HepG2 (cell line): ENCODE results near the gene SF3B6. TPM values are rescaled to one million over a fixed set of nuclear protein-coding genes. Genes with fewer than 3 reads are reported as not detected.

Experiments
- ARHGAP35 ChIP-seq: sonication (generic); formaldehyde crosslinking; IDR thresholded peaks from 2 replicates; pipeline ENCODE4 v1.9.0; 2022; ENCODE audit warnings: mild to moderate bottlenecking, inconsistent platforms, moderate library complexity, missing genetic modification reagents, borderline replicate concordance
- CENPT ChIP-seq: sonication (generic); formaldehyde crosslinking; IDR thresholded peaks from 2 replicates; pipeline ENCODE4 v1.8.0; 2022; ENCODE audit warnings: low read depth, mild to moderate bottlenecking, moderate library complexity, missing genetic modification reagents
- DPF2 ChIP-seq: sonication (generic); formaldehyde crosslinking; IDR thresholded peaks from 2 replicates; pipeline ENCODE4 v1.4.0; 2020; ENCODE audit warnings: mild to moderate bottlenecking, low read depth, missing genetic modification reagents, borderline replicate concordance
- GLI4 ChIP-seq: sonication (generic); formaldehyde crosslinking; IDR thresholded peaks from 2 replicates; pipeline ENCODE4 v1.5.1; 2020; ENCODE audit warnings: missing genetic modification reagents, mild to moderate bottlenecking, moderate library complexity, borderline replicate concordance
- KDM5B ChIP-seq: sonication (generic); formaldehyde crosslinking; IDR thresholded peaks from 2 replicates; pipeline ENCODE4 v1.4.0; 2020; ENCODE audit warnings: missing genetic modification reagents, mild to moderate bottlenecking, borderline replicate concordance
- NFKBIZ ChIP-seq: IDR thresholded peaks from 2 replicates; pipeline ENCODE4 v1.6.1; 2018; ENCODE audit warnings: missing genetic modification reagents, missing compliant biosample characterization
- NFYC ChIP-seq: IDR thresholded peaks from 2 replicates; pipeline ENCODE4 v1.6.1; 2016; ENCODE audit warnings: missing genetic modification reagents, missing compliant biosample characterization
- PHB2 ChIP-seq: fragments of 450-650 bp; IDR thresholded peaks from 2 replicates; pipeline ENCODE4 v1.6.1; 2018; ENCODE audit not compliant: partially characterized antibody
- POLR2A ChIP-seq, 2 experiments: IDR thresholded peaks; 2 replicates each; pipeline ENCODE4 v1.6.1; 2011; ENCODE audit warnings: low read depth in 2 of 2, low read length in 2 of 2, mild to moderate bottlenecking in 1 of 2, moderate library complexity in 1 of 2; ENCODE audit not compliant: insufficient read depth in 1 of 2
- RBFOX2 ChIP-seq: fragments of 200-400 bp; formaldehyde crosslinking; IDR thresholded peaks from 2 replicates; pipeline ENCODE4 v1.6.1; 2017; ENCODE audit warnings: low read depth, mild to moderate bottlenecking, low read length
- SPEN ChIP-seq: sonication (generic); formaldehyde crosslinking; IDR thresholded peaks from 2 replicates; pipeline ENCODE4 v1.5.1; 2020; ENCODE audit warnings: low read depth, mild to moderate bottlenecking, missing genetic modification reagents
- ZNF382 ChIP-seq: sonication (generic); formaldehyde crosslinking; IDR thresholded peaks from 2 replicates; pipeline ENCODE4 v1.5.0; 2020; ENCODE audit warnings: missing genetic modification reagents, mild to moderate bottlenecking, borderline replicate concordance
- ZNF672 ChIP-seq: sonication (generic); formaldehyde crosslinking; IDR thresholded peaks from 2 replicates; pipeline ENCODE4 v1.8.1; 2022; ENCODE audit warnings: missing genetic modification reagents
- ZNF775 ChIP-seq: sonication (generic); formaldehyde crosslinking; IDR thresholded peaks from 2 replicates; pipeline ENCODE4 v1.4.0; 2020; ENCODE audit warnings: missing genetic modification reagents, mild to moderate bottlenecking, moderate library complexity, borderline replicate concordance
- ZSCAN29 ChIP-seq: sonication (generic); formaldehyde crosslinking; conservative IDR thresholded peaks from 2 replicates; pipeline ENCODE4 v1.4.0; 2020; ENCODE audit warnings: mild to moderate bottlenecking, missing genetic modification reagents
- polyA plus RNA-seq, 8 experiments: library from polyadenylated mRNA; depleted of rRNA in 3 of 8; stranded (reverse) in 7 of 8; unstranded in 1 of 8; fragments of >200 nt; fragmentation: Illumina TruSeq in 4 of 8; extraction: Trizol in 4 of 8; gene quantifications; 2 replicates each; pipeline versions ENCODE4 v1.2.1 to v1.2.3, GENCODE V29; 2011 to 2016; ENCODE audit warnings: low read depth in 4 of 8, missing spikeins in 1 of 8, mixed read lengths in 1 of 8; ENCODE audit not compliant: insufficient read depth in 1 of 8
- total RNA-seq, 5 experiments: library from RNA; depleted of rRNA; stranded (reverse); fragments of >200 nt; fragmentation: Illumina TruSeq; extraction: Trizol; gene quantifications; 2 replicates each; pipeline ENCODE4 v1.2.3, GENCODE V29; 2016; ENCODE audit warnings: low read depth in 1 of 5
- TF ChIP-seq, protein P1 (sequence below): sonication (generic); formaldehyde crosslinking; conservative IDR thresholded peaks from 2 replicates; pipeline ENCODE4 v1.8.0; 2022; ENCODE audit warnings: mild to moderate bottlenecking, moderate library complexity, missing genetic modification reagents
- TF ChIP-seq, protein P2 (sequence below): sonication (generic); formaldehyde crosslinking; IDR thresholded peaks from 2 replicates; pipeline ENCODE4 v1.4.0; 2020; ENCODE audit warnings: low read depth, missing genetic modification reagents
- TF ChIP-seq, protein P3 (sequence below): sonication (generic); formaldehyde crosslinking; IDR thresholded peaks from 2 replicates; pipeline ENCODE4 v1.5.0; 2020; ENCODE audit warnings: mild to moderate bottlenecking, missing genetic modification reagents, borderline replicate concordance
- TF ChIP-seq, protein P4 (sequence below), 2 experiments: fragments of 450-650 bp in 1 of 2; sonication (generic) in 1 of 2; formaldehyde crosslinking; IDR thresholded peaks; 2 replicates each; pipeline versions ENCODE4 v1.5.0 to v1.8.0; 2020 to 2022; ENCODE audit warnings: mild to moderate bottlenecking in 1 of 2, missing genetic modification reagents in 1 of 2

Gene SF3B6
- total and polyA plus RNA-seq, 2 of the 13 experiments (the other 11 are each of a cell fraction or from before 2014, with no cell fraction given): 177 to 182 TPM

DNA sequence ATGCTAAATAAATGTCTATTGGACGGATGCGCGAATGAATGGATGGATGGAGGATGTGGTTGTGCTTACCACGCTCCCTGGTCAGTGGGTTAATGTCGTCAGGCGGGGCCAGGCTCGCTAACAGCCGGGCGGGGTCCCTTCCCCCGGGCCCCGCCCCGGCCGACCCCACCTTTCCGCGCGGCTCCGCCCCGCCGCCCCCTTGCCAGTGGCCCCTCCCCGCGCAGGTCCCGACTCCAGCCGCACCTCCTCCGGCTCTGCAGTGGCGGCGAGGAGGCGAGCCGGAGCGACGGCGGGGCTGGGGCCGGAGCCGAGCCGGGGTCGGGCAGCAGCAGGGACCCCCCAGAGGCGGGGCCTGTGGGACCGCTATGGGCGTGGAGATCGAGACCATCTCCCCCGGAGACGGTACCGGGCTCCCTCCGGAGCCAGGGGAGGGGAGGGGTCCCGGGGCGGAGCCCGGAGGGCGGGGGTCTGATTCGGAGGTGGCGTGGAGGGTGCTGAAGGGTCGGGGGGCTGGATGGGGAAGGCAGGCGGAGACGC lies 26.6 kb downstream of the SF3B6 start, which contains the start of gene FKBP1B (continued):
- TF ChIP-seq, protein P1, sequence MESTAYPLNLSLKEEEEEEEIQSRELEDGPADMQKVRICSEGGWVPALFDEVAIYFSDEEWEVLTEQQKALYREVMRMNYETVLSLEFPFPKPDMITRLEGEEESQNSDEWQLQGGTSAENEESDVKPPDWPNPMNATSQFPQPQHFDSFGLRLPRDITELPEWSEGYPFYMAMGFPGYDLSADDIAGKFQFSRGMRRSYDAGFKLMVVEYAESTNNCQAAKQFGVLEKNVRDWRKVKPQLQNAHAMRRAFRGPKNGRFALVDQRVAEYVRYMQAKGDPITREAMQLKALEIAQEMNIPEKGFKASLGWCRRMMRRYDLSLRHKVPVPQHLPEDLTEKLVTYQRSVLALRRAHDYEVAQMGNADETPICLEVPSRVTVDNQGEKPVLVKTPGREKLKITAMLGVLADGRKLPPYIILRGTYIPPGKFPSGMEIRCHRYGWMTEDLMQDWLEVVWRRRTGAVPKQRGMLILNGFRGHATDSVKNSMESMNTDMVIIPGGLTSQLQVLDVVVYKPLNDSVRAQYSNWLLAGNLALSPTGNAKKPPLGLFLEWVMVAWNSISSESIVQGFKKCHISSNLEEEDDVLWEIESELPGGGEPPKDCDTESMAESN (CRISPR knock-in tag): no peak; the same call in 1 of the 2 replicates
- TF ChIP-seq DPF2: no peak
- peak; percentile 71 to 89 for TF ChIP-seq POLR2A (IDR thresholded peaks at IDR 0.05; ENCODE audit: insufficient read depth in 1 of 2, low read depth in 2 of 2, low read length in 2 of 2)
- TF ChIP-seq, protein P2, sequence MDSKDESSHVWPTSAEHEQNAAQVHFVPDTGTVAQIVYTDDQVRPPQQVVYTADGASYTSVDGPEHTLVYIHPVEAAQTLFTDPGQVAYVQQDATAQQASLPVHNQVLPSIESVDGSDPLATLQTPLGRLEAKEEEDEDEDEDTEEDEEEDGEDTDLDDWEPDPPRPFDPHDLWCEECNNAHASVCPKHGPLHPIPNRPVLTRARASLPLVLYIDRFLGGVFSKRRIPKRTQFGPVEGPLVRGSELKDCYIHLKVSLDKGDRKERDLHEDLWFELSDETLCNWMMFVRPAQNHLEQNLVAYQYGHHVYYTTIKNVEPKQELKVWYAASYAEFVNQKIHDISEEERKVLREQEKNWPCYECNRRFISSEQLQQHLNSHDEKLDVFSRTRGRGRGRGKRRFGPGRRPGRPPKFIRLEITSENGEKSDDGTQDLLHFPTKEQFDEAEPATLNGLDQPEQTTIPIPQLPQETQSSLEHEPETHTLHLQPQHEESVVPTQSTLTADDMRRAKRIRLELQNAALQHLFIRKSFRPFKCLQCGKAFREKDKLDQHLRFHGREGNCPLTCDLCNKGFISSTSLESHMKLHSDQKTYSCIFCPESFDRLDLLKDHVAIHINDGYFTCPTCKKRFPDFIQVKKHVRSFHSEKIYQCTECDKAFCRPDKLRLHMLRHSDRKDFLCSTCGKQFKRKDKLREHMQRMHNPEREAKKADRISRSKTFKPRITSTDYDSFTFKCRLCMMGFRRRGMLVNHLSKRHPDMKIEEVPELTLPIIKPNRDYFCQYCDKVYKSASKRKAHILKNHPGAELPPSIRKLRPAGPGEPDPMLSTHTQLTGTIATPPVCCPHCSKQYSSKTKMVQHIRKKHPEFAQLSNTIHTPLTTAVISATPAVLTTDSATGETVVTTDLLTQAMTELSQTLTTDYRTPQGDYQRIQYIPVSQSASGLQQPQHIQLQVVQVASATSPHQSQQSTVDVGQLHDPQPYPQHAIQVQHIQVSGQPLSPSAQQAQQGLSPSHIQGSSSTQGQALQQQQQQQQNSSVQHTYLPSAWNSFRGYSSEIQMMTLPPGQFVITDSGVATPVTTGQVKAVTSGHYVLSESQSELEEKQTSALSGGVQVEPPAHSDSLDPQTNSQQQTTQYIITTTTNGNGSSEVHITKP (CRISPR knock-in tag): no peak
- TF ChIP-seq PHB2: no peak
- TF ChIP-seq ZNF672: no peak
- TF ChIP-seq ZSCAN29 (CRISPR knock-in tag): no peak
- no peak for TF ChIP-seq NFYC (CRISPR knock-in tag)
- no peak for TF ChIP-seq NFKBIZ (CRISPR knock-in tag)
- TF ChIP-seq, protein P3, sequence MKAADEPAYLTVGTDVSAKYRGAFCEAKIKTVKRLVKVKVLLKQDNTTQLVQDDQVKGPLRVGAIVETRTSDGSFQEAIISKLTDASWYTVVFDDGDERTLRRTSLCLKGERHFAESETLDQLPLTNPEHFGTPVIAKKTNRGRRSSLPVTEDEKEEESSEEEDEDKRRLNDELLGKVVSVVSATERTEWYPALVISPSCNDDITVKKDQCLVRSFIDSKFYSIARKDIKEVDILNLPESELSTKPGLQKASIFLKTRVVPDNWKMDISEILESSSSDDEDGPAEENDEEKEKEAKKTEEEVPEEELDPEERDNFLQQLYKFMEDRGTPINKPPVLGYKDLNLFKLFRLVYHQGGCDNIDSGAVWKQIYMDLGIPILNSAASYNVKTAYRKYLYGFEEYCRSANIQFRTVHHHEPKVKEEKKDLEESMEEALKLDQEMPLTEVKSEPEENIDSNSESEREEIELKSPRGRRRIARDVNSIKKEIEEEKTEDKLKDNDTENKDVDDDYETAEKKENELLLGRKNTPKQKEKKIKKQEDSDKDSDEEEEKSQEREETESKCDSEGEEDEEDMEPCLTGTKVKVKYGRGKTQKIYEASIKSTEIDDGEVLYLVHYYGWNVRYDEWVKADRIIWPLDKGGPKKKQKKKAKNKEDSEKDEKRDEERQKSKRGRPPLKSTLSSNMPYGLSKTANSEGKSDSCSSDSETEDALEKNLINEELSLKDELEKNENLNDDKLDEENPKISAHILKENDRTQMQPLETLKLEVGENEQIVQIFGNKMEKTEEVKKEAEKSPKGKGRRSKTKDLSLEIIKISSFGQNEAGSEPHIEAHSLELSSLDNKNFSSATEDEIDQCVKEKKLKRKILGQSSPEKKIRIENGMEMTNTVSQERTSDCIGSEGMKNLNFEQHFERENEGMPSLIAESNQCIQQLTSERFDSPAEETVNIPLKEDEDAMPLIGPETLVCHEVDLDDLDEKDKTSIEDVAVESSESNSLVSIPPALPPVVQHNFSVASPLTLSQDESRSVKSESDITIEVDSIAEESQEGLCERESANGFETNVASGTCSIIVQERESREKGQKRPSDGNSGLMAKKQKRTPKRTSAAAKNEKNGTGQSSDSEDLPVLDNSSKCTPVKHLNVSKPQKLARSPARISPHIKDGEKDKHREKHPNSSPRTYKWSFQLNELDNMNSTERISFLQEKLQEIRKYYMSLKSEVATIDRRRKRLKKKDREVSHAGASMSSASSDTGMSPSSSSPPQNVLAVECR (CRISPR knock-in tag): peak; percentile 51; the same call in 1 of the 2 replicates
- TF ChIP-seq ZNF775 (CRISPR knock-in tag): no peak
- TF ChIP-seq RBFOX2: peak; percentile 82
- TF ChIP-seq, protein P4, sequence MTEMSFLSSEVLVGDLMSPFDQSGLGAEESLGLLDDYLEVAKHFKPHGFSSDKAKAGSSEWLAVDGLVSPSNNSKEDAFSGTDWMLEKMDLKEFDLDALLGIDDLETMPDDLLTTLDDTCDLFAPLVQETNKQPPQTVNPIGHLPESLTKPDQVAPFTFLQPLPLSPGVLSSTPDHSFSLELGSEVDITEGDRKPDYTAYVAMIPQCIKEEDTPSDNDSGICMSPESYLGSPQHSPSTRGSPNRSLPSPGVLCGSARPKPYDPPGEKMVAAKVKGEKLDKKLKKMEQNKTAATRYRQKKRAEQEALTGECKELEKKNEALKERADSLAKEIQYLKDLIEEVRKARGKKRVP (CRISPR knock-in tag; IDR thresholded peaks at IDR 0.05): 0 out of 4 replicates have a peak, but pooled peaks of 1 of the 2 experiments have one; percentile 47
- peak; percentile 57; the same call in 1 of the 2 replicates for TF ChIP-seq ARHGAP35
- no peak; the same call in 1 of the 2 replicates for TF ChIP-seq KDM5B (CRISPR knock-in tag)
- TF ChIP-seq GLI4 (CRISPR knock-in tag): no peak
- no peak for TF ChIP-seq CENPT (CRISPR knock-in tag)
- TF ChIP-seq SPEN (CRISPR knock-in tag): no peak; the same call in 1 of the 2 replicates
- TF ChIP-seq ZNF382 (CRISPR knock-in tag): no peak
